Keratinocyte (primary cell): Measurements from ENCODE around the gene ITSN1. TPM values are rescaled to one million over a fixed set of nuclear protein-coding genes. Genes with fewer than 3 reads are reported as not detected.

Source experiments
- DNase-seq: peaks from one replicate; pipeline ENCODE4 v3.0.0-alpha.2; 2011; ENCODE audit warnings: low read depth, missing footprints, low spot score
- FAIRE-seq: peaks from 2 replicates; lab custom pipeline; 2011; peaks lifted over from hg19 to GRCh38; lab: Jason Lieb, UNC
- H2AFZ ChIP-seq: 2 replicates; pipeline ENCODE4 v1.6.0; 2012; ENCODE audit warnings: low read length, control low read depth, inconsistent platforms; ENCODE audit not compliant: control insufficient read depth
- H3K27ac ChIP-seq: 2 replicates; pipeline ENCODE4 v1.5.1; 2011; ENCODE audit warnings: low read length; ENCODE audit not compliant: control insufficient read depth, insufficient read depth
- H3K27me3 ChIP-seq: 3 replicates; pipeline ENCODE4 v1.6.0; 2011; ENCODE audit warnings: low read length; ENCODE audit not compliant: control insufficient read depth, insufficient read depth; ENCODE audit errors: extremely low read depth
- H3K36me3 ChIP-seq, 2 experiments: 2 replicates in 1 of 2; 3 replicates in 1 of 2; pipeline ENCODE4 v1.5.1; 2011; ENCODE audit warnings: low read length in 2 of 2, mild to moderate bottlenecking in 1 of 2; ENCODE audit not compliant: control insufficient read depth in 2 of 2, insufficient read depth in 2 of 2; ENCODE audit errors: extremely low read depth in 1 of 2
- H3K4me1 ChIP-seq: 3 replicates; pipeline ENCODE4 v1.5.1; 2011; ENCODE audit warnings: low read length; ENCODE audit not compliant: control insufficient read depth, insufficient read depth; ENCODE audit errors: extremely low read depth
- H3K4me2 ChIP-seq: 3 replicates; pipeline ENCODE4 v1.6.0; 2011; ENCODE audit warnings: low read depth, low read length; ENCODE audit not compliant: control insufficient read depth, insufficient read depth; ENCODE audit errors: extremely low read depth
- H3K4me3 ChIP-seq, 3 experiments: fragments of 200-600 bp in 1 of 3; sonication (generic) in 1 of 3; 2 replicates in 2 of 3; 3 replicates in 1 of 3; pipeline ENCODE4 v1.5.1; 2011 to 2016; ENCODE audit warnings: low read length in 3 of 3, mild to moderate bottlenecking in 3 of 3, control low read depth in 2 of 3, inconsistent platforms in 1 of 3, low read depth in 1 of 3, mixed read lengths in 1 of 3, mixed run types in 1 of 3, moderate library complexity in 1 of 3; ENCODE audit not compliant: control insufficient read depth in 2 of 3, insufficient read depth in 2 of 3; ENCODE audit errors: extremely low read depth in 1 of 3
- H3K79me2 ChIP-seq: 2 replicates; pipeline ENCODE4 v1.6.0; 2012; ENCODE audit warnings: low read length; ENCODE audit not compliant: control insufficient read depth, insufficient read depth
- H3K9ac ChIP-seq: 3 replicates; pipeline ENCODE4 v1.6.0; 2011; ENCODE audit warnings: low read length; ENCODE audit not compliant: control insufficient read depth, insufficient read depth; ENCODE audit errors: extremely low read depth
- H3K9me1 ChIP-seq: 3 replicates; pipeline ENCODE4 v1.6.0; 2011; ENCODE audit warnings: low read length; ENCODE audit not compliant: control insufficient read depth, insufficient read depth; ENCODE audit errors: extremely low read depth
- H3K9me3 ChIP-seq: 2 replicates; pipeline ENCODE4 v1.5.1; 2012; ENCODE audit warnings: low read depth, low read length; ENCODE audit not compliant: control insufficient read depth
- H4K20me1 ChIP-seq: 3 replicates; pipeline ENCODE4 v1.6.0; 2011; ENCODE audit warnings: low read length; ENCODE audit not compliant: control insufficient read depth, insufficient read depth; ENCODE audit errors: extremely low read depth
- CTCF ChIP-seq, 3 experiments: IDR thresholded peaks in 1 of 3; conservative IDR thresholded peaks in 1 of 3; optimal IDR thresholded peaks in 1 of 3; 2 replicates in 2 of 3; 3 replicates in 1 of 3; pipeline versions ENCODE3 to v1.5.1; 2011; ENCODE audit warnings: low read length in 3 of 3, mild to moderate bottlenecking in 3 of 3, moderate library complexity in 2 of 3, control low read depth in 1 of 3, inconsistent platforms in 1 of 3; ENCODE audit not compliant: insufficient read depth in 2 of 3; ENCODE audit errors: extremely low read depth in 1 of 3
- EZH2 ChIP-seq: IDR thresholded peaks from one replicate; pipeline ENCODE4 v1.6.1; 2012; ENCODE audit warnings: inconsistent platforms, mild to moderate bottlenecking, low read length, moderate library complexity
- dilution Hi-C: fragments of 300-500 bp; cut with MboI; formaldehyde crosslinking; loops from one replicate; pipeline ENCODE4 v1.7.0; 2020; ENCODE audit warnings: low sequenced_read_pairs; ENCODE audit not compliant: extremely low pct_ligation_motif_present
- polyA plus RNA-seq, 5 experiments: library from polyadenylated mRNA; depleted of rRNA in 3 of 5; stranded (reverse) in 3 of 5; stranded (forward) in 1 of 5; unstranded in 1 of 5; fragments of >200 nt; gene quantifications; 1 replicate in 1 of 5; 2 replicates in 3 of 5; 3 replicates in 1 of 5; pipeline versions ENCODE4 v1.2.1 to v1.2.3, GENCODE V29; 2011 to 2012; ENCODE audit warnings: missing spikeins in 2 of 5, low read depth in 1 of 5, low replicate concordance in 1 of 5

Gene ITSN1
- polyA plus RNA-seq, 1 donor (not counting 4 experiments of a cell fraction or from before 2014, with no cell fraction given): 34.3 TPM

- no peaks in the 10 kb centered on the region for H3K27me3 ChIP-seq
- H3K9me1 ChIP-seq: no peaks in the 10 kb centered on the region
- TF ChIP-seq CTCF (optimal IDR thresholded peaks at IDR 0.05 in 1 of 3, IDR thresholded peaks at IDR 0.05 in 1 of 3, conservative IDR thresholded peaks at IDR 0.05 in 1 of 3; ENCODE audit: extremely low read depth in 1 of 3, insufficient read depth in 2 of 3, low read length in 3 of 3): no peak
- TF ChIP-seq EZH2: no peak
- DNase-seq (no peak), FAIRE-seq (no peak)
- dilution Hi-C loops: no loop called here
- H3K4me1 ChIP-seq: no peaks in the 10 kb centered on the region
- no peak overlapping the region for H3K27ac ChIP-seq
- H3K4me3 ChIP-seq: no peak overlapping the region
- no peak overlapping the region for H3K9ac ChIP-seq
- H3K79me2 ChIP-seq: no peaks in the 10 kb centered on the region
- H2AFZ ChIP-seq: no peak overlapping the region
- no peak overlapping the region for H3K4me2 ChIP-seq
- no peaks in the 10 kb centered on the region for H4K20me1 ChIP-seq
- no peaks in the 10 kb centered on the region for H3K9me3 ChIP-seq
- H3K36me3 ChIP-seq: peaks cover 16 to 25% of the 10 kb centered on the region in 2 experiments
These were observed 186.3 kb downstream of the ITSN1 start for GRCh38 chr21:33828577-33828976.

DNA sequence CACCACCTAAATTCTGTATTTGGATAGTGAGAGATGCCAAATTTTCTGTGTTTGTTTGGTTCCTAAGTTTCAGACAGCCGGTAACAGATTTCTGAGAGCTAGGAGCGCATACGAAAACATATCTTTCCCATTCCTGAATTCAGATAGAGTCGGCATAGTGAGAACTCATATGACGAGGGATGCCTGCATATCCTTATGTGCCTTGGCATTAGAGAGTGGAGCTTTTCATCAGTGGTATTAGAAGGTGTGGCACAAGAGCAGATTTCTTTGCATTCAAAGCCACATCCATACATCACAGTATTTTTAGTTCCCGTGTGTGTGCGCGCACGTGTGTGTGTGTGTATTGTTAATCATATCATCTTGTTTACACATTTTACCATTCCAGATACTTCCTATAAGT lies 187.5 kb downstream of the ITSN1 start:
- no peak for TF ChIP-seq EZH2
- no peak for TF ChIP-seq CTCF (optimal IDR thresholded peaks at IDR 0.05 in 1 of 3, IDR thresholded peaks at IDR 0.05 in 1 of 3, conservative IDR thresholded peaks at IDR 0.05 in 1 of 3; ENCODE audit: extremely low read depth in 1 of 3, insufficient read depth in 2 of 3, low read length in 3 of 3)
- no peak overlapping the region for H3K9ac ChIP-seq
- no peaks in the 10 kb centered on the region for H3K9me1 ChIP-seq
- no peak for DNase-seq
- FAIRE-seq: no peak
- no peaks in the 10 kb centered on the region for H3K9me3 ChIP-seq
- no peak overlapping the region for H2AFZ ChIP-seq
- H3K36me3 ChIP-seq: peaks cover 10 to 27% of the 10 kb centered on the region in 2 experiments
- H3K79me2 ChIP-seq: no peaks in the 10 kb centered on the region
- no peaks in the 10 kb centered on the region for H3K27me3 ChIP-seq
- H3K4me2 ChIP-seq: no peak overlapping the region
- no peak overlapping the region for H3K27ac ChIP-seq
- no peaks in the 10 kb centered on the region for H4K20me1 ChIP-seq
- dilution Hi-C loops: no loop called here
- H3K4me3 ChIP-seq: no peak overlapping the region
- H3K4me1 ChIP-seq: no peaks in the 10 kb centered on the region
